Measurements from ENCODE around the gene ABHD17A.
"Not testable (repeated sequence)": the region's sequence is repeated elsewhere in the genome, so short reads cannot be mapped to it uniquely, and the experiment has no call there.

ABHD17A gene

DNA sequence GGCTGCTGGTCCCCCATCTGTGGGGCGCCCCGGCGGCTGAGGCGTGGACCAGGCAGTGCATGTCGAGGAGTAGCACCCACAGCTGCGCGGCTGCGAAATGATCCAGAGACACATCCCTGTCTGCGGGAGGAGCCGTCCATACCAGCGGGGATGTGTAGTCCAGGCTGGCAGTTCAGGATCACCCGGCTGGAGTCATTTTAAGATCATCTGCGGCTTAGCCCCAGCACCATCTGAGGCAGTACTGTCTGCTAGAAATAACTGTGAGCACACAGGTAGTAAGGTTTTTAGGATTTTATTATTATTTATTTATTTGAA, 23.0 kb upstream of the ABHD17A start:
- no peak for DNase-seq

DNA sequence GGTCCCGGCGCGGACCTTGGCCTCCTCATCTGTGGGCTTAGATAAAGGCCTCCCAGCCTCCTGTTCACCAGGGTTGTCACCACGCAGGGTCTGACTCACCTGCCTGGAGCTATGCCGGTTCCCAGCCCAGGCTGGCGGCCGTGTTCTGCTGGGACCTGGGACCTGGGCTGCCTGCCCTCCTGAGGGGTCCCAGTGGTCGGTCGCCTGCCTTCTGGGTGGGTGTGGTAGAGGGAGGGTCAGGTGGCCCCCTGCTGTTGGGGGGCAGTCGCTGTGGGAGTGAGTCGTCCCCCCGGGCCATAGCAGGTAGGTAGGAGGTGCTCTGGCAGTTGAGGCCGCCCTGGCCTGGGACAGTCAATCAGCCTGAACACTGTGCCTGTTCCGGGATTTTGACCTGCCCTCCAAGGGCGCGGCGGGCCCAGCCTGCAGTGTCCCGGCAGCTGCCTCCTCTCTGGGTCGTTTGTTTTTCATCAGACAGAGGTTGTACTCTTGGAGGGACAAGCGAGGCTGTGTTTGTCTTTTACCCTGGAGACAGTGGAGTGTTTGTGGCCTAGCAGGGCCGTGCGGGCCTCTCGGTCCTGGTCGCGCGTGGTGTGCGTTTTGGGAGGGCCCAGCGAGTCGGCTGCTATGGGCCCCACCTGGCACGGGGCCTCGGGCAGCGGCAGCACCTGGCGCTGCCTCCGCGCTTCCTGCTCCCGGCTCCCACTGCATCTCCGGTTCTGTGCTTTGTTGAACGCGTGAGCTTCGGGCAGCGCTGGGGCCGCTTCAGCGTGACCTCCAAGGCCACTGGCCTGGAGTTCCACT, 22.5 kb upstream of the ABHD17A start:
- DNase-seq = no peak

DNA sequence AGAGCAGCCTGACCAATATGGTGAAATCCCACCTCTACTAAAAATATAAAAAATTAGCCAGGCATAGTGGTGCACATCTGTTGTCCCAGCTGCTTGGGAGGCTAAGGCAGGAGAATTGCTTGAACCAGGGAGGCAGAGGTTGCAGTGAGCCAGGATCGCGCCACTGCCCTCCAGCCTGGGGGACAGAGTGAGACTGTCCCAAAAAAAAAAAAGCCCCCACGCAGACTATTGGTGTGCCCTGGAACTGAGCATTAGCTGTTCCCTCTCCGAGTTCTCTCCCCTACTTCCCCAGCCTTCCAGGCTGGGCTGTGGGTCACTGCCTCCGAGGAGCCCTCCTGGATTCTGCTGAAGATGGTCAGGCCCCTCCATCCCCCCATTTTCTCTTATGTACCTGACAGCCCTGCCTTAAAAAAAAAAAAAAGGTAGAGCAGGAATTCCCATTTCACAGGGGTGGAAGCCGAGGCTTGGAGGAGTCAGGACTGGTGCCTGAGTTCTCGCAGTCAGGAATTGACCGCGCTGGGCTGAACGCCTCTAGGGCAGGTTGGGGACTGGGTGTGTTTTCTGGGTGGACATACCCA, 21.8 kb upstream of the ABHD17A start:
- DNase-seq = no peak

DNA sequence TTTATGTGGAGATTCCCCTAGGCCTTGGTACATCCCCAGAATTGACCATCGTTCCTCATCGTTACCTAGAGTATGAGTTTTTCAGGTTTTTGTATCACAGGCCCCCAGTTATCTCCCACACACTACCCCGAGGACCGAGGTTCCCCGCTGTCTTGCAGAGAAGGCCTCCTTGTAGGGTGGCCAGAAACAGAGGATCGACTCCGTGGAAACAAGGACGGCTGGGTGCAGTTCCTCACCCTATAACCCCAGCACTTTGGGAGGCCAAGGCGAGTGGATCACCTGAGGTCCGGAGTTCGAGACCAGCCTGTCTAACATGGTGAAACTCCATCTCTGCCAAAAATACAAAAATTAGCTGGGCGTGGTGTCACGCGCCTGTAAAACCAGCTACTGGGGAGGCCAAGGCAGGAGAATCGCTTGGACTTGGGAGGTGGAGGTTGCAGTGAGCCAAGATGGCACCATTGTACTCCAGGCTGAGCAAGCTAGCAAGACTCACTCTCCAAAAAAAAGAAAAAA, 20.6 kb upstream of the ABHD17A start:
- DNase-seq = no peak

DNA sequence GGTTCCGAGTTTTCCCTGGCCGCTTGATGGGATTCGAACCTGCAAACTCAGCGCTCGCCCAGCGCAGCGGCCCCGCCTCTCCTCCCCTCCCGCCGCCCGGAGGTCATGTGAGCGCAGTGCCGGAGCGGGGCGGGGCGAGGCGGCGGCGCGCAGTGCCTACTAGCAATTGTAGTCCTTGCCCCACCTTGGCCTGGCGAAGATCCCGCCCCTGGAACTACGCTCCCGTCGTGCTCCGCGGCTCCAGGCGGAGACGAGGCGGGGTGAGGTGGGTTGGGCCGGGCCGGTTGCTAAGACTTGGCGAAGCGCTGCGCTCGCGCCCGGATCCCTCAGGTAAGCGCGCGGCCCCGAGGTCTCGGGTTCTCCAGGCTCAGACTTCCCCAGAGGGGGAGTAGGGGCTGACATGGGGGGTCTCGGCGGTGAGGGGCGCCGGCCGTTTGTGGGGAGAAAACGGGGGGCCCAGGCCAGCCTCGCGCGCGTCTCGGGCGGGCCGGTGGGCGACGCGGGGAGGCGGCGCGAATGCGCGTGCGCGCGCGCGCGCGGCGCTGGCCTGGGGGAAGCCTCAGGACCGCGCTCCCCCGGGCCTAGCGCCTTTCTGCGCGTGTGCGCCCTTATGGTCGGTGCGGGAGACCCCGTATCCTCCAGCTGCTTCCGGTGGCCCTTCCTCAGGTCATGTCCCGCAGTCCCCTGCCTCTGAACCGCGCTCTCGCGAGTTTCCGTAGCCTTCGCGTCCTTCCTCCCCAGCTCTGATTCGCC, 20.0 kb upstream of the ABHD17A start, which contains the start of the genes ADAT3 and SCAMP4:
Gene ADAT3, plus strand, starts transcription at position 290 of the 753 bp plus-strand sequence. CDS start 6,649 bp downstream, outside the sequence.
Gene SCAMP4, plus strand, starts transcription at position 290 of the 753 bp plus-strand sequence. CDS start 9,621 bp downstream, outside the sequence.
- peak; percentile 92 for DNase-seq

DNA sequence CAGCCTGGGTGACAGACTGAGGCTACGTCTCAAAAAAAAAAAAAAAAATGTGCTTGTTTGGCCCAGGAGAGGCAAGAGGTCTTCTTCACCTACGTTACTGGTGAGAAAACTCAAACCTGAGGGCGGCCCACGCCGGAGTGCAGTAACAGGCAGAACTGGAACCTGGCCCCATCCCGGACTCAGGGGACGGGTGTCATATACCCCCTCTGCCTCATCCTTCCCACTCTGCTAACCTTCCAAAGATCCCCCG, 19.5 kb upstream of the ABHD17A start:
- no peak for DNase-seq

DNA sequence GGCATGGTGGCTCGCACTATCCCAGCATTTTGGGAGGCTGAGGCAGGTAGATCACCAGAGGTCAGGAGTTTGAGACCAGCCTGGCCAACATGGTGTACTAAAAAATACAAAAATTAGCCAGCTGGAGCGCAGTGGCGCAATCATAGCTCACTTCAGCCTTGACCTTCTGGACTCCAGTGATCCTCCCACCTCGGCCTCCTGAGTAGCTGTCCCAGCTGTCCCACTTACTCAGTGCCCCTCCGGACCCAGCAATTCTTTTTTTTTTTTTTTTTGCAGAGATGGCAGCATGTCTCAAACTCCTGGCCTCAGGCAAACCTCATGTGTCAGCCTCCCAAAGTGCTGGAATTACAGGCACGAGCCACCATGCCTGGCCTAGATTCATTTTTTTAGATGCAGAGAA, 17.6 kb upstream of the ABHD17A start:
- no peak for DNase-seq

DNA sequence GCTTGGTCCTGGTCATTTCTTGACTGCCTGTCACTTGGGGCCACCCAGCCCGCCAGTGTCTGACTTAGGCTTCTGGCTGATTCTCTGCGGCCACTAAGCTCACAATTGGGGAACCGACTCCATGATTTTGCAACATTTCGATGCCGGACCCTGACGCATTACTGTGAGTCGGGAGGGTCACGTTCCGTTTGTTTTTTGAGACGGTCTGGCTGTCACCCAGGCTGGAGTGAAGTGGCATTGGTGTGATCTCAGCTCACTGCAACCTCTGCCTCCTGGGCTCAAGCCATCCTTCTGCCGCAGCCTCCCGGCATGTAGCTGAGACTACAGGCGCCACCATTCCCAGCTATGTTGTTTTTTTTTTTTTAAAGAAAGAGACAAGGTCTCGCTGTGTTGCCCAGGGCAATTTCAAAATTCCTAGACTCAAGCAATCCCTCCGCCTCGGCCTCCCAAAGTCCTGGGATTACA, 16.7 kb upstream of the ABHD17A start:
- DNase-seq = no peak

DNA sequence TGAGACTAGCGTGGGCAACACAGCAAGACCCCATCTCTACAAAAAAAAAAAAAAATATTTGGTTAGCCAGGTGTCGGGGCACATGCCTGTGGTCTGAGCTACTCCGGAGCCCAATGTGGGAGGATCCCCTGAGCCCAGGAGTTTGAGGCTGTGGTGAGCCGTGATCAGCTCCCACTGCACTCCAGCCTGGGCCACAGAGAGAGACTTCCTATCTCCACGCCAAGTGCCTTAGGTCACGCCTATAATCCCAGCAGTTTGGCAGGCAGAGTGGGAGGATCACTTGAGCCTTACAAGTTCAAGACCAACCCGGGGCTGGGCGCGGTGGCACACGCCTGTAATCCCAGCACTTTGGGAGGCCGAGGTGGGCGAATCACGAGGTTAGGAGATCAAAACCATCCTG, 11.2 kb upstream of the ABHD17A start:
- DNase-seq = no peak

DNA sequence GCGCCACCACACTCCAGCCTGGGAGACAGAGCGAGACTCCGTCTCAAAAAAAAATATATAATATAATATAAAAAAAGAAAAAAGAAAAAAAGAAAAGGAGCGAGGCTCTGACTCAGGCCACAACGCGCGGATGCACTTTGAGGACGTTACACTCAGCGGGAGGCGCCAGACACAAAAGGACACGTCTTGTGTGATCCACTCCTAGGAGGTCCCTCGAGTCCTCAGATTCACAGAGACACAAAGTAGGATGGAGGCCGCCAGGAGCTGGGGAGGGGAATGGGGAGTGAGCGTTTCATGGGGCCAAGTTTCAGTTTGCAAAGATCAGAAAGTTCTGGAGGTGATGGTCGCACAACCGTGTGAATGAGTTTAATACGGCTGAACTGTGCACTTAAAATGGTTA, 8.5 kb upstream of the ABHD17A start:
- no peak for DNase-seq

DNA sequence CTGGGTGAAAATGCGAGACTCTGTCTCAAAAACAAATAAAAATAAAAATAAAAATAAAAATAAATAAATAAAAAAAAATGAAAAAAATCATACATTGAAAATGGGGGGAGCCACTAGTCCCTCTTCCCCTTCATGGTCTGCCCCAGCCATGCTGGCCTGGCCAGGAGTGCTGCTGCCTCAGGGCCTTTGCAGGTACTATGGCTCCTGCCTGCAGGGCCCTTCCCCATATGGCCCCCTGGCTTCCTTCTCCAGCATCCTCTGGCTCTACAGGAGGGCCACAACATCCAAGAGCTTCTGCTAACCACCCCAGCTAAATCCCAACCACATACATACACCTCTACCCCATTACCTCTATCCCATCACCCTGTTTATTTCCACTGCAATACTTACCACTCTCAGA, 4.6 kb upstream of the ABHD17A start:
- no peak for DNase-seq

DNA sequence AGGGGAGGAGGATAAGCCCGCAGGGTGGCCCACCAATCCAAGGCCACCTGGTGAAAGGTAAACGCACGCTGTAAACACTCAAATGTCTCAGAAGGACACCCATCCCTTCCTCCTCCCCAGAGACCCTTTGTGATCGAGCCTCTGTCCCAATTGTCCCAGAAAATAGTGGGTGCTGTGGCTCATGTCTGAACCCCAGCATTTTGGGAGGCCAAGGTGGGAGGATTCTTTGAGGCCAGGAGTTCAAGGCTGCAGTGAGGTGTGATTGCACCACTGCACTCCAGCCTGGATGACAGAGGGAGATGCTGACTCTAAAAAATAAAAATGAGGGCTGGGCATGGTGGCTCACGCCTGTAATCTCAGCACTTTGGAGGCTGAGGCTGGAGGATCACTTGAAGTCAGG, 3.1 kb upstream of the ABHD17A start:
- no peak for DNase-seq

DNA sequence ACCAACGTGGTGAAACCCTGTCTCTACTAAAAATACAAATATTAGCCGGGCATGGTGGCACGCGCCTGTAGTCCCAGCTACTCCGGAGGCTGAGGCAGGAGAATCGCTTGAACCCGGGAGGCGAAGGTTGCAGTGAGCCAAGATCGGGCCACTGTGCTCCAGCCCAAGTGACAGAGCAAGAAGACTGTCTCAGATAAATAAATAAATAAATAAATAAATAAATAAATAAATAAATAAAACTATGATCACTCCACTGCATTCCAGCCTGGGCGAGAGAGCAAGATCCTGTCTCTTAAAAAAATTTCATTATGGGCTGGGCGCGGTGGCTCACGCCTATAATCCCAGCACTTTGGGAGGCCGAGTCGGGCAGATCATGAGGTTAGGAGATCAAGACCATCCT, 1.1 kb upstream of the ABHD17A start:
- not testable (repeated sequence) for DNase-seq

DNA sequence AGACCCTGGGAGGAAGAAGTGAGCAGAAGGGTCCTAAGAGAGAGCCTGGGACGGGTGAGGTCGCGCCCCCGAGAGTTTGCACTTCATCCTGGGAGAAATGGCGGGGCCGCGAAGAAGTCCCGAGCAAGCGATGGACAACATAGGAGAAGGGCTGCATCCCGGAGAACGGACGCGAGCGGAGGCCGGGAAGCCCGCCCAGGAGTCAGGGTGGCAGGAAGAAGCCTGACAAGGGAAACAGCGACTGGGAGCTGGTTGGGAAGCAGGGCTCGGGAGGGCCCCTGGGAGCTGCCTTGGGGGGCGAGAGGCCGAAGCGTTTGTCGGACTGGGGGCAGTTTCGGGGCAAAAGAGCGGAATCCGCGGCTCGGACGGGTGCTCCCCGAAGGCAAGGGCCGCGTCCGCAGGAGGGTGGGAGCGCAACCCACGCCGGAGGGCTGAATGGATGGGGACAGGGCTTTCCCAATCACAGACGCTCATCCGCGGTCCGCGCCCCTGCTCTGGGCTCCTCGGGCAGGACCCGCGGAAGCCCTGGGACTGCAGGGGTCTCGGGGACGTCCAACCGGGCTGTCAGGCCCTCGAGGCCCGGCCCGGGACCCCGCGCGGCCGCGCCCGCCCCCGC, 469 bp downstream of the ABHD17A start:
- DNase-seq = no peak

DNA sequence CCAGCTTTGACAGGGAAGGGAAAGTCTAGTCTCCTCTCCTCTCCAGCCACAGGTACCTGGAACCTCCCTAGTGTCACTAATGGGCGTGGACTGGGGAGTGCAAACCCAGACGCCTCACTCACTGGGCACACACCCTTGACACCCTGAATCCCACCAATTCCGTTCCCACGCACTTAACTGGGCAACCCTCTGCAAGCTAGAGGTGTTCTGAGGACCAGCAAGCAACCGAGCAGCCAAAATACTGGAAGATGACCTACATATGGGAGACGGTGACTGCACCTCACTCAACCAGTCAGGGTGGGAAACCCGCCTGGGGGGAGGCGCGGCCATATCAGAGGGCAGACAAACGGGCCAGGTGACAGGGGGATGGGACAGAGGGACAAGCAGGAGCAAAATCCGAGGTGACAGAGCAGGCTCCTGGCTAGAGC, 991 bp downstream of the ABHD17A start:
- no peak for DNase-seq

DNA sequence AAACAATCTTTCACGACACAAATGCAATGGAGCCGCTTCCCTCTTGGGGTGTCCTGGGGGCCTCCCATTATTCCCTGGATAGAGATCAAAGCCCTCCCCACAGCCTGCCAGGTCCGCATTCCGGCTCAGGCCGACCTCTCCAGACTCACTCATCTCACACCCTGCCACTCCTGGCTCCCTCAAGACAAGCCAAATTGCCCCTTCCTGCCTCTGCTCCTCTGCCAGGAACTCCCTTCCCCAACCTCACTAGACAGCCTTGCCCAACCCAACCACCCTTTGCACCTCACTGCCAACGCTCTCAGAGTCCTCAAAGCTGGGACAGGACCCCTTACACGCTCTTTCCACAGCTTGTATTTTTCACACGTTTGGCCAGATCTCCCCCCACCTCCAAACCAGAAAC, 1.5 kb downstream of the ABHD17A start:
- DNase-seq = no peak

DNA sequence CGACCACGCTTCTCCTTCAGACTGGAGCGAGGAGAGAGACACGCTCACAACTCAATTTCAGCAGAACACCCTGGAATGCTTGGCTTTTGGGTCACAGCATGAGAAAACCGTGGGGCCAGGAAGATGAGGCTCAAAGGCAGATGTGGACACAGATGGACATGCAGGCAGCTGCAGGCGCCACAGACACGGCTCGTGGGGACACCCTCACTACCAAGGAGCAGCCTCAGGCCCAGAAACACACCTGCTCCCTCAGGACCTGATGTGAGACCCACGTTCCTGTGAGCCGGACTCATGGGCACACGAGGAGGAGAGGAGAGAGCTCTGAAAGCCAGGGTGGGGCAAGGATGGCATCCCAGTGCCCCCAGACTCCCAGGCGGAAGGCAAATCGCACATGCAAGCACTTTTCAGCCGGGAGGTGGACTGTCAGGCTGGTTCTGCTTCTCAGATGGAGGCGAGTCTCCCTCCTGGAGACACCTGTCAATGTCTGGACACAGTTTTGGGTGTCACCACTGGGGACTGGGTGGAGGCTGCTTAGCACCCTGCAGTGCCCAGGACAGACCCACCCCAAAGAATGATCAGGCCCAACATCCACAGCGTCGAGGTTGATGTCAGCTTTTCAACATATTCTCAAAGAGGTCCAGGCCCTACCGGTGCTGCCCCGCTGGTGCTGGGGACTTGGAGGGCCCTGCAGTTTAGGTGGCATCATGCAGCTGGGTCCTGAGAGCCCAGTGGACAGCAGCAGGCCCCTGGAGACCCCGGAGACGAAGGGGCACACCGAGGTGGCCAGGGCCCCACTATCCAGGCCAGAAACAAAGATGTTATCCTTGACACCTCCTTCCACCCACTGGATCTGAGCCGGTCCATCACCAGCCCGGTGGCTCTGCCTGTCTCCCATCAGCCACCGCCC, 2.3 kb downstream of the ABHD17A start:
- DNase-seq = no peak

DNA sequence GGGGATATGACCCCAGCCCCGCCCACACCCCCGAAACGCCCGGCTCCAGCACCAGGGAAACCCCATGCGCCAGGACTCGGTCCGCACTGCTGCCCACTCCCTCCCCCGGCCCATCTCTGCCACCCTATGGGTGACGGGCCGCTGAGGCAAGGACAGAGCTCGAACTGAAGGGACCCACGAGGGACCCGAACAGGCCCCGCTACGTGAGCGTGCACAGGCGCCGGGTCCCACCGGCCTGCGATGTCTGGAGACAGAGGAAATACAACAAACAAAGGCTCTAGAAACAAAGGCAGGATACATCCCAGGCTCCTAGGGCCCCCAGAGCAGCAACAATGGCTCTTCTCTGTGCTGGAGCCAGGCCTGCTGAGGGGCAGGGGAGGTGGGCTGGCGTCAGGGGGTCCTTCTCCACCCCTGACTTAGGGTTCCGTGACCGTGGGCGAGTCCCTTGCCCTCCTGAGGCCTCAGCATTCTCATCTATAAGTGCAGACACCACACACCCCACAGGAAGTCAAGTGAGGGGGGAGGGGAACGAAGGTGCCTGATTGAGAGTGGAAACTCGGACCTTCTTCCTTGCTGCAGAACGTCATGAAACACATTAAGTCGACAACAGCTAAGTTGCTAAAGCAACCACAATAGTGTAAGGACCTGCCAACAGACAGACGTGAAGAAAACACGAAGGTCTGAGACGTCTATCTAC, 3.1 kb downstream of the ABHD17A start:
- no peak for DNase-seq

DNA sequence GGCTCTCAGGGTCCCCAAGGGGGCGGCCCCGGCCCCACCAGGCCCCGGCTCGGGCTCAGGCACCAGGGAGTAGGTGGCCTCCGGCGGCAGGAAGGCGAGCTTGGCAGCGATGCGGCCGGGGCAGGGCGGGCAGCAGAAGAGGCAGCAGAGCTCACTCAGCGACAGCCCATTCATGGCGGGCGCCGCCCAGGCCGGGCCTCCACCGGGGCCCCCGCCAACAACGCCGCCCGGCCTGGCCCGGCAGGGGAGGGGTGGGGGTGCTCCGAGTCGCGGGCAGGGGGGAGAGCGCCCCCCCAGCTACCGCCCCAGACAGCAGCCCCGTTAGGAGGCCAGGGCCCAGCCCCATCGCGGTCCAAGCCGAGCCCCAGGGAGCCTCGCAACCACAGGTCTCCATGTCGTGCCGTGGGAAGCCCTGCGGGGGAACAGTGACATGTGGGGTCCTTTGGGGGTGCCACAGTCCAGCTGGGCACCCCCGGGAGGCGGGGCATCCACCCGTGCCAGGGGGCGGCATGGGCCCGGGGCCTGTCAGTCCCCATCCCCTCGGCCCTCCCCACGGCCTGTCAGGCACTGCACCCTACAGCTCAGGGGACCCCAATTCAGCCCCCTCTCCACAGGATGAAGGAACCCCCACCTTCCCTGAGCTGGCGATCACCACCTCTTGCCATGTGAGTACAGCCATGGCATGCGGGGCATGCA, 3.8 kb downstream of the ABHD17A start:
- not testable (repeated sequence) for DNase-seq

DNA sequence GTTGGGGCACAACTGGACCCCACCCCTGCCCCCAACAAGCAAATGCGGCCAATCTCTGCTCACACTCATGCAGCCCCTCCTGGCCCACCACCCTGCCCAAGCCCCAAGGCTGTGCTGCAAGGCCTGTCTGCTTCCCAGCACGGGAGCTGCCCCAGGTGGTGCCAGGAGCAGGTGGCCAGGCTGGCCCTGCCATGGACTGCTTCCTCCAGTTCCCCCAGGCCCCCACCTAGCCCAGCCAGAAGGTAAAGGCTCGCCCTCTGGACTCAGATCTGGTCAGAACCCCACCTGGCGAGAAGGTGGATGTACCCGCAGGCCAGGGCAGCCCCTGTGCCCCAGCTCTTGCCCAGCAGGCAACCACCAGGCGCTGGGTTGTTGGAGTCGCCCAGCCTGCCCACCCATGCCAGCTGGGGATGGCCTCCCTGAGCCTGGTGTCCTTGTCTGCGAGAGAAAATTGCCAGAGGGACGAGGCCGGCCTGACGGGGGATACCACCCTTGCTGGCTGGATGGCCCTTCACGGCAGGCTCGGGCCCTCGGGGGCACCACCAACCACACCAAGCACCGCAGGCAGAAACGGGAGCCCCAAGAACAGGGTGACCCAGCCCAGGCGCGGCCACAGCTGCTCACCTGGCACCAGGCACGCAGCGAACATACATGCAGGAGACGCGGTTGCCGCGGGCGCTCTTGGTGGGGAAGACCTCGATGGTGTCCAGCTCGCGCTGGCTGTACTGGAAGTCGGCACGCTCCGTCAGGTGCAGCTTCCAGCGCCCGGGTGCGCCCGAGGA, 4.5 kb downstream of the ABHD17A start:
- no peak for DNase-seq
